NT2/D1 (cell line): ENCODE results near the gene INAFM1.

Experiments used
- DNase-seq: peaks from one replicate; pipeline ENCODE4 v3.0.0-alpha.2; 2011; ENCODE audit warnings: low read depth, low spot score
- H3K27me3 ChIP-seq: 2 replicates; pipeline ENCODE4 v1.6.0; 2011; ENCODE audit warnings: mild to moderate bottlenecking; ENCODE audit not compliant: insufficient read length, insufficient read depth
- H3K36me3 ChIP-seq: 2 replicates; pipeline ENCODE4 v1.6.1; 2011; ENCODE audit warnings: mild to moderate bottlenecking, low read length, mixed read lengths; ENCODE audit not compliant: insufficient read depth, insufficient read length
- H3K4me1 ChIP-seq: 2 replicates; pipeline ENCODE4 v1.5.1; 2011; ENCODE audit not compliant: insufficient read depth, insufficient read length
- H3K4me3 ChIP-seq: 2 replicates; pipeline ENCODE4 v1.5.1; 2011; ENCODE audit warnings: low read depth; ENCODE audit not compliant: insufficient read length
- H3K9ac ChIP-seq: 2 replicates; pipeline ENCODE4 v1.6.0; 2011; ENCODE audit warnings: low read depth; ENCODE audit not compliant: insufficient read length
- H3K9me3 ChIP-seq: 2 replicates; pipeline ENCODE4 v1.5.1; 2011; ENCODE audit warnings: mild to moderate bottlenecking, low read length; ENCODE audit not compliant: insufficient read depth
- SUZ12 ChIP-seq: IDR thresholded peaks from 2 replicates; pipeline ENCODE4 v1.6.1; 2011; ENCODE audit not compliant: insufficient read length, insufficient read depth; ENCODE audit errors: extremely low read depth
- YY1 ChIP-seq: IDR thresholded peaks from 2 replicates; pipeline ENCODE4 v1.6.1; 2011; ENCODE audit not compliant: insufficient read length, insufficient read depth
- ZNF274 ChIP-seq: IDR thresholded peaks from 2 replicates; pipeline ENCODE4 v1.6.1; 2011; ENCODE audit warnings: mild to moderate bottlenecking, low read depth, low read length

Gene INAFM1

GRCh38 chr19:47229676-47230053, 45.0 kb upstream of the INAFM1 start:
- no peak for DNase-seq
- Histone ChIP-seq H3K9me3 (no peaks in the 10 kb centered on the region), H3K27me3 (peaks cover 18% of the 10 kb centered on the region), H3K4me1 (peaks cover 15% of the 10 kb centered on the region), H3K36me3 (no peaks in the 10 kb centered on the region), H3K4me3 (peak overlapping the region; percentile 72), H3K9ac (peak overlapping the region; percentile 86)
- TF ChIP-seq YY1, result no peak

GRCh38 chr19:47230054-47230920, 44.4 kb upstream of the INAFM1 start:
- Histone ChIP-seq H3K4me1 (peaks cover 15% of the 10 kb centered on the region), H3K9ac (peak overlapping the region; percentile 86), H3K4me3 (peak overlapping the region; percentile 72), H3K36me3 (no peaks in the 10 kb centered on the region), H3K27me3 (peaks cover 18% of the 10 kb centered on the region), H3K9me3 (no peaks in the 10 kb centered on the region)
- DNase-seq, result no peak
- TF ChIP-seq SUZ12 (no peak), ZNF274 (no peak), YY1 (no peak)

- Histone ChIP-seq H3K4me1 (peaks cover 13% of the 10 kb centered on the region), H3K4me3 (peak within 1 kb of the TSS; percentile 72), H3K27me3 (peaks cover 18% of the 10 kb centered on the region), H3K36me3 (no peaks in the 10 kb centered on the region), H3K9ac (peak within 1 kb of the TSS; percentile 86), H3K9me3 (no peaks in the 10 kb centered on the region)
- TF ChIP-seq ZNF274, result no peak
- TF ChIP-seq YY1, result no peak
- no peak for TF ChIP-seq SUZ12
- no peak for DNase-seq
Measured at GRCh38 chr19:47230921-47231214, 43.8 kb upstream of the INAFM1 start, which contains the start of gene BBC3. Gene BBC3 (minus strand): TSS chr19:47231199. CDS start chr19:47228431, 2,768 bp downstream.

GRCh38 chr19:47231215-47232054, 43.2 kb upstream of the INAFM1 start:
- DNase-seq, result no peak
- Histone ChIP-seq H3K9me3 (no peaks in the 10 kb centered on the region), H3K4me3 (peak overlapping the region; percentile 58), H3K4me1 (peaks cover 13% of the 10 kb centered on the region), H3K9ac (peak overlapping the region; percentile 86), H3K36me3 (no peaks in the 10 kb centered on the region), H3K27me3 (peaks cover 18% of the 10 kb centered on the region)
- TF ChIP-seq ZNF274, result no peak

GRCh38 chr19:47232422-47233211, 42.1 kb upstream of the INAFM1 start:
- Histone ChIP-seq H3K4me1 (peaks cover 13% of the 10 kb centered on the region), H3K9ac (peak overlapping the region; percentile 63), H3K27me3 (peaks cover 18% of the 10 kb centered on the region), H3K4me3 (no peak overlapping the region), H3K36me3 (no peaks in the 10 kb centered on the region), H3K9me3 (no peaks in the 10 kb centered on the region)
- no peak for DNase-seq
- TF ChIP-seq SUZ12, result no peak
- no peak for TF ChIP-seq YY1
- no peak for TF ChIP-seq ZNF274

GRCh38 chr19:47236072-47236675, 38.5 kb upstream of the INAFM1 start:
- H3K27me3 ChIP-seq, result peaks cover 30% of the 10 kb centered on the region
- no peak for DNase-seq
- no peaks in the 10 kb centered on the region for H3K36me3 ChIP-seq
- no peaks in the 10 kb centered on the region for H3K9me3 ChIP-seq
- H3K4me3 ChIP-seq, result no peak overlapping the region
- no peak overlapping the region for H3K9ac ChIP-seq
- H3K4me1 ChIP-seq, result peaks cover 11% of the 10 kb centered on the region
- TF ChIP-seq ZNF274 (no peak), SUZ12 (no peak), YY1 (no peak)

GRCh38 chr19:47239152-47239551, 35.5 kb upstream of the INAFM1 start:
- Histone ChIP-seq H3K9ac (peak overlapping the region; percentile 22), H3K27me3 (peaks cover 37% of the 10 kb centered on the region), H3K9me3 (no peaks in the 10 kb centered on the region), H3K36me3 (no peaks in the 10 kb centered on the region), H3K4me1 (peaks cover 14% of the 10 kb centered on the region), H3K4me3 (no peak overlapping the region)
- no peak for TF ChIP-seq ZNF274
- TF ChIP-seq YY1, result no peak
- TF ChIP-seq SUZ12, result no peak
- DNase-seq, result no peak
